ENCODE data around the gene CSPG4.
"Not testable (repeated sequence)": the region's sequence is repeated elsewhere in the genome, so short reads cannot be mapped to it uniquely, and the experiment has no call there.

CSPG4 gene

GRCh38 chr15:75705854-75706681 lies 6.6 kb downstream of the CSPG4 start:
- H3K36me3 Mint-ChIP-seq: no peaks in the 10 kb centered on the region
- H3K27me3 Mint-ChIP-seq: peaks cover 7% of the 10 kb centered on the region
- H3K4me1 Mint-ChIP-seq: peaks cover 8% of the 10 kb centered on the region
- no peaks in the 10 kb centered on the region for H3K9me3 Mint-ChIP-seq
- no peak overlapping the region for H3K4me3 Mint-ChIP-seq
- ATAC-seq: no peak
- H3K27ac Mint-ChIP-seq: no peak overlapping the region

- H3K27me3 Mint-ChIP-seq, H3K36me3 Mint-ChIP-seq, ATAC-seq, H3K4me3 Mint-ChIP-seq, H3K27ac Mint-ChIP-seq, H3K9me3 Mint-ChIP-seq: not testable (repeated sequence)
- H3K4me1 Mint-ChIP-seq: peaks cover 14% of the 10 kb centered on the region
Observed at GRCh38 chr15:75705375-75705774, 7.3 kb downstream of the CSPG4 start.

- Mint-ChIP-seq H3K27me3 (no peaks in the 10 kb centered on the region), H3K4me1 (peaks cover 22% of the 10 kb centered on the region), H3K4me3 (no peak overlapping the region), H3K36me3 (no peaks in the 10 kb centered on the region), H3K27ac (no peak overlapping the region), H3K9me3 (no peaks in the 10 kb centered on the region)
- ATAC-seq: no peak
Observed at GRCh38 chr15:75704618-75705017, 8.0 kb downstream of the CSPG4 start.

DNA sequence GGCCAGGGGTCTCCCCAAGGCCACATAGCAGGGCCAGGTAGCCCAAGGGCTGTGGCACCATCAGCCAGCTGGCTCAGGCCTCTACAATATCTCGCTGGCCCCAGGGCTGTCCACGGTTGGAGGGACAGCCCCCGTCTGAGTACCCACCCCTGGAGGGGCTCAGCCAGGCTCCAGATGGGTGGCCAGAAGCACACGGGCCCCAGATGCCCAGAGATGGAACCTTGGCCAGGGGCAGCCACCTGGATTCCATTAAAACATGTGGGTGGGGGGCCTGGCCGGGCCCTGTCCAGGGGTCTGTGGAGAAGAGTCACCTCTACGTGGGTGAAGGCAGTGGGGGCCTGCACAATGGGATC lies 8.4 kb downstream of the CSPG4 start:
- no peak overlapping the region for H3K27ac Mint-ChIP-seq
- no peaks in the 10 kb centered on the region for H3K9me3 Mint-ChIP-seq
- H3K4me1 Mint-ChIP-seq: peaks cover 26% of the 10 kb centered on the region
- no peak for ATAC-seq
- no peaks in the 10 kb centered on the region for H3K36me3 Mint-ChIP-seq
- H3K27me3 Mint-ChIP-seq: no peaks in the 10 kb centered on the region
- H3K4me3 Mint-ChIP-seq: no peak overlapping the region

- not testable (repeated sequence) for H3K27ac Mint-ChIP-seq, ATAC-seq, H3K4me3 Mint-ChIP-seq, H3K9me3 Mint-ChIP-seq, H3K27me3 Mint-ChIP-seq, H3K36me3 Mint-ChIP-seq
- peaks cover 30% of the 10 kb centered on the region for H3K4me1 Mint-ChIP-seq
Observed at GRCh38 chr15:75703440-75704262, 9.0 kb downstream of the CSPG4 start.

- Mint-ChIP-seq H3K4me3 (no peak overlapping the region), H3K27me3 (no peaks in the 10 kb centered on the region), H3K9me3 (no peaks in the 10 kb centered on the region), H3K36me3 (no peaks in the 10 kb centered on the region), H3K4me1 (peaks cover 35% of the 10 kb centered on the region), H3K27ac (no peak overlapping the region)
- no peak for ATAC-seq
Observed at GRCh38 chr15:75702436-75702835, 10.2 kb downstream of the CSPG4 start.

DNA sequence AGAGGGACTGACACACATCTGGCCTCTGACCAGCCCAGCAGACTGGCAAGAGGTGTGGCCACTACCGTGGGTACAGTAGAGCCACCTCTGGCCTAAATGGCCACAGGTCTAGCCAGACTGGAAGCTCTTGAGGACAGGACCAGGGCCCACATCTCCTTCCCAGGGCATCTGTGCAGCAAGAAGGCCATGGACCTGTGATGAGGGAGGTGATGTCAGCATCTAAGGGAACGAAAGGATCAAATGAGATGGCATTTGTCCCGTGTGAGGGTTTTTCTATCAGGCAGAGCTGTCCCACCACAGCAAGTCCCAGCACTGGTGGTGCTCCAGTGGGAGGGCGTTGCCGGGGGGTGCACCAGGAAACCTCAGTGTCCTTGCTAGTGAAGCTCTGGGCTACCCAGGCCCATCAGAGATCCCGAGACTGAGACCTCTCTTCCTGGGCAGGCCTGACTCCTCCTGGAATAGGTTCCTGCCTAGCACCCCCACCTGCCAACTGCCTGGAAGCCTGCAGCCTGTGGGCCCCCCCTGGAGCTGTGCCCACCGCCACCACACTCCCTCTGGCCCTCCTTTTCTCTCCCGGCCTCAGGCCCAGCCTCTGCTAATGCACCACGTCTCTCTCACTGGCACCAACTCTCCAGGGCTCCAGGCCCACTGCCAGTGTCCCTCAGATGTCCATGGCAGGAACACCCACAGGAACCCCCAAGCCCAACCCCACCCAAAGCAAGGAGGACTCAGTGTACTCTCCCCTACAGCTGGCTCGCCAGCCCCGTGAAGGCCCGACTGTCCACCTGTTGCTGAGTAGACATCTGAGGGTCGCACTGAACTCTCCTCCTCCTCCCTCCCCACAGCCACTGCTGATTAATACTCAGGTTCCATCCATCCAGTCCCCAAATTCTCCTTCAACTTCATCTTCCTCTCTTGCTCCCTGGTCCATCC lies 11.3 kb downstream of the CSPG4 start:
- H3K4me1 Mint-ChIP-seq: peaks cover 38% of the 10 kb centered on the region

GRCh38 chr15:75699961-75700874 lies 12.4 kb downstream of the CSPG4 start:
- peaks cover 50% of the 10 kb centered on the region for H3K4me1 Mint-ChIP-seq
- peak; percentile 61 for ATAC-seq
- H3K9me3 Mint-ChIP-seq, H3K27ac Mint-ChIP-seq, H3K27me3 Mint-ChIP-seq, H3K4me3 Mint-ChIP-seq, H3K36me3 Mint-ChIP-seq: not testable (repeated sequence)

More for the DNA sequence above, 11.3 kb downstream of the CSPG4 start:
- H3K9me3 Mint-ChIP-seq, H3K27ac Mint-ChIP-seq, H3K36me3 Mint-ChIP-seq, ATAC-seq, H3K27me3 Mint-ChIP-seq, H3K4me3 Mint-ChIP-seq: not testable (repeated sequence)

DNA sequence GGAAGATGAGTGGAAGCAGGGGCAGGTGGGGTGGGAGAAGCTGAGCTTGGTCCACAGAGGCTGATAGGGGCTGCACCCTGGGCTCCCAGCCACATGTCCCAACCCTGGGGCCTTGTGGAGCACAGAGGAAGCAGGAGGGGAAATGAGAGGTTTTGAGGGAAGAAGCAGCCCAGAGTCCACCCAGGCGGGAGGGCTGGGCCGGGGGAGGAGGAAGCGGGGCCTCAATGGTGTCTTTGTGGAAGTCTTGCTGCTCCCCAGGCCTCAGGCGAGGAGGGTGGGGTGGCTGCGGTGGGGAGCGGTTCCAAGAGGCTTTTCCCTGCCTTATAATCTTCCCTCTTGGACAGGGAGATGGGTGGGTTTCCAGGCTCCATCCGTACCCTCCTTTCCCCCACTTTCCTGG lies 13.1 kb downstream of the CSPG4 start:
- ATAC-seq, H3K4me3 Mint-ChIP-seq, H3K9me3 Mint-ChIP-seq, H3K27ac Mint-ChIP-seq, H3K36me3 Mint-ChIP-seq: not testable (repeated sequence)
- Mint-ChIP-seq H3K4me1 (peaks cover 57% of the 10 kb centered on the region), H3K27me3 (peaks cover 13% of the 10 kb centered on the region)

- H3K36me3 Mint-ChIP-seq, H3K9me3 Mint-ChIP-seq, H3K4me3 Mint-ChIP-seq, ATAC-seq: not testable (repeated sequence)
- peaks cover 14% of the 10 kb centered on the region for H3K27me3 Mint-ChIP-seq
- H3K4me1 Mint-ChIP-seq: peaks cover 69% of the 10 kb centered on the region
- H3K27ac Mint-ChIP-seq: peak overlapping the region; percentile 54
Observed at GRCh38 chr15:75697974-75698747, 14.5 kb downstream of the CSPG4 start.

DNA sequence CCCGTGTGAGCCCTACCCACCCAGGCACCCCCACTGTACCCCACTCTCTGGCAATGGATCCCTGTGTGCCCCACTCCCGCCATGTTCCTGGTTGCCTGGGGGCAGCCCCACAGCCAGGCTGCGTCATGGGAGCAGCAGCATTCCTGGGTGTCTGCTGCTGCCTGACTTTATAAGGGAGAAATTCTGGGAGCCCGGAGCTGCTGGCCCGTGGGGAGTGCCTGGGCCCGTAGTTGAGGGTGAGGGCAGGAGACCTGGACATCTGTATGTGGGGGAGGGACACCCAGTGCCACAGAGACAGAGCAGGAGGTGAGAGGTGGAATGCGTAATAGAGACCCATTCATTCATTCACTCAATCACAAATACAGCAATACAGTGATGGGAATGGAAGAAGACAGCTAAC lies 15.1 kb downstream of the CSPG4 start:
- no peak for ATAC-seq
- peak overlapping the region; percentile 54 for H3K27ac Mint-ChIP-seq
- no peaks in the 10 kb centered on the region for H3K36me3 Mint-ChIP-seq
- no peak overlapping the region for H3K4me3 Mint-ChIP-seq
- H3K9me3 Mint-ChIP-seq: no peaks in the 10 kb centered on the region
- peaks cover 72% of the 10 kb centered on the region for H3K4me1 Mint-ChIP-seq
- H3K27me3 Mint-ChIP-seq: peaks cover 20% of the 10 kb centered on the region

DNA sequence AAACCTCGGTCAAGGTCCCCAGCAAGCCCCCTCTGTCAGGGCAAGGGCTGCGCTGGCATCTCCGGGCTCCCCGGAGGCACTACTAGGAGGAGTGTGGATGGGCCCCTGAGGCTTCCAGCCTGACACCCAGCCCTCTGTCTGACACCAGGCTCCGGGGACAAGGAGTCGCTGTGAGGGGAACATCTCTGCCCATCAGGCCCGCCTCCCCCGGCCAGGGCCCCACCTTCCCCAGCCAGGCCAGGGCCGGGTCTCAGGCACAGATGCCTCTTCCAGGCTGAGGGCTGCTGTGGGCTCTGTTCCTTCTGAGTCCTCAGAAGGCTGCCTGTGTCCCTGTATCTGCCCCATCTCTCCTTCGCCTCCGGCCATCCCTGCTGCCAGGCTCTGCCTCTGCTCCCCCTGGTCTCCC lies 15.8 kb downstream of the CSPG4 start:
- H3K4me1 Mint-ChIP-seq: peaks cover 72% of the 10 kb centered on the region

GRCh38 chr15:75696311-75696720 lies 16.3 kb downstream of the CSPG4 start:
- Mint-ChIP-seq H3K27ac (peak overlapping the region; percentile 42), H3K4me3 (no peak overlapping the region), H3K4me1 (peaks cover 70% of the 10 kb centered on the region), H3K36me3 (no peaks in the 10 kb centered on the region), H3K9me3 (no peaks in the 10 kb centered on the region), H3K27me3 (peaks cover 26% of the 10 kb centered on the region)
- ATAC-seq: no peak

More for the DNA sequence above, 15.8 kb downstream of the CSPG4 start:
- no peak overlapping the region for H3K4me3 Mint-ChIP-seq
- H3K27me3 Mint-ChIP-seq: peaks cover 26% of the 10 kb centered on the region
- no peak for ATAC-seq
- H3K9me3 Mint-ChIP-seq: no peaks in the 10 kb centered on the region
- H3K27ac Mint-ChIP-seq: peak overlapping the region; percentile 54
- H3K36me3 Mint-ChIP-seq: no peaks in the 10 kb centered on the region
